AG09309 (cell line): Measurements from ENCODE around the gene NSMCE4A.
"Not testable (repeated sequence)": the region's sequence is repeated elsewhere in the genome, so short reads cannot be mapped to it uniquely, and the experiment has no call there.

Source experiments
- DNase-seq: peaks from one replicate; pipeline ENCODE4 v3.0.0-alpha.2; 2010; ENCODE audit warnings: low read depth
- H3K4me3 ChIP-seq: 2 replicates; pipeline ENCODE4 v1.5.1; 2011; ENCODE audit warnings: mild to moderate bottlenecking, low read depth, low read length, moderate library complexity; ENCODE audit not compliant: control insufficient read depth
- TF ChIP-seq, protein P1 (sequence below): IDR thresholded peaks from 2 replicates; pipeline ENCODE4 v1.5.1; 2011; ENCODE audit warnings: mild to moderate bottlenecking, low read depth, low read length, inconsistent platforms; ENCODE audit not compliant: insufficient read depth, control insufficient read depth; ENCODE audit errors: missing control alignments

The NSMCE4A gene

DNA sequence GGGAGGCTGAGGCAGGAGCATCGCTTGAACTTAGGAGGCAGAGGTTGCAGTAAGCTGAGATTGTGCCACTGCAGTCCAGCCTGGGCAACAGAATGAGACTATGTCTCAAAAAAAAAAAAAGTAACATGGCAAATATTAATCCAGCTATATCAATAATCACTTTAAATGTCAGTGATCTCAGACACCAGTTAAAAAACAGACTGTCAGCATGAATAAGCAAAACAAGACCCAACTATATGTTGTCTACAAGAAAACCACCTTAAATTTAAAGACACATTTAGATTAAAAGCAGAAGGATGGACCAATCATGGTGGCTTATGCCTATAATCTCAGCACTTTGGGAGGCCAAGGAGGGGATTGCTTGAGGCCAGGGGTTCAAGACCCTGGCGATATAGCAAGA, 38.7 kb downstream of the NSMCE4A start:
- DNase-seq, result no peak
- TF ChIP-seq, protein P1, sequence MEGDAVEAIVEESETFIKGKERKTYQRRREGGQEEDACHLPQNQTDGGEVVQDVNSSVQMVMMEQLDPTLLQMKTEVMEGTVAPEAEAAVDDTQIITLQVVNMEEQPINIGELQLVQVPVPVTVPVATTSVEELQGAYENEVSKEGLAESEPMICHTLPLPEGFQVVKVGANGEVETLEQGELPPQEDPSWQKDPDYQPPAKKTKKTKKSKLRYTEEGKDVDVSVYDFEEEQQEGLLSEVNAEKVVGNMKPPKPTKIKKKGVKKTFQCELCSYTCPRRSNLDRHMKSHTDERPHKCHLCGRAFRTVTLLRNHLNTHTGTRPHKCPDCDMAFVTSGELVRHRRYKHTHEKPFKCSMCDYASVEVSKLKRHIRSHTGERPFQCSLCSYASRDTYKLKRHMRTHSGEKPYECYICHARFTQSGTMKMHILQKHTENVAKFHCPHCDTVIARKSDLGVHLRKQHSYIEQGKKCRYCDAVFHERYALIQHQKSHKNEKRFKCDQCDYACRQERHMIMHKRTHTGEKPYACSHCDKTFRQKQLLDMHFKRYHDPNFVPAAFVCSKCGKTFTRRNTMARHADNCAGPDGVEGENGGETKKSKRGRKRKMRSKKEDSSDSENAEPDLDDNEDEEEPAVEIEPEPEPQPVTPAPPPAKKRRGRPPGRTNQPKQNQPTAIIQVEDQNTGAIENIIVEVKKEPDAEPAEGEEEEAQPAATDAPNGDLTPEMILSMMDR, result no peak
- no peak overlapping the region for H3K4me3 ChIP-seq

DNA sequence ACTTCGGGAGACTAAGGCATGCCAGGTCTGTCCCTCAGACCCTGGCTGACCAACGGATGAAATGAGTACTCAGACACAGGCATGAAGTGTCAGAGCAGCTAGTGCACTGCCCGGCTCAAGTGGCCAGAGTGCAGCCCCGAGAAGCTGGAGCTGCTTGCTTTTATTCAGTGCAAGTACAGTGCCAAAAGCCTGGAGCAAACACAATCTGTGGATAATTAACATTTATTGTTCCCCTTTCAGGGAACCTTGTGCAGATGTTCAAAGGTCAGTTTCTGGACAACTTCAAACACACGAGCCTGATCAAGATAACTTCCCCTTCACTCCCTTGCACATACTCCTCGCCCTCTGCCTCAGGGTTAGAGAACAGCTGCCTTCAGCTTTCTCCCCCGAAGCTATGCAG, 39.3 kb downstream of the NSMCE4A start:
- TF ChIP-seq, protein P1, result no peak
- no peak for DNase-seq
- no peak overlapping the region for H3K4me3 ChIP-seq

DNA sequence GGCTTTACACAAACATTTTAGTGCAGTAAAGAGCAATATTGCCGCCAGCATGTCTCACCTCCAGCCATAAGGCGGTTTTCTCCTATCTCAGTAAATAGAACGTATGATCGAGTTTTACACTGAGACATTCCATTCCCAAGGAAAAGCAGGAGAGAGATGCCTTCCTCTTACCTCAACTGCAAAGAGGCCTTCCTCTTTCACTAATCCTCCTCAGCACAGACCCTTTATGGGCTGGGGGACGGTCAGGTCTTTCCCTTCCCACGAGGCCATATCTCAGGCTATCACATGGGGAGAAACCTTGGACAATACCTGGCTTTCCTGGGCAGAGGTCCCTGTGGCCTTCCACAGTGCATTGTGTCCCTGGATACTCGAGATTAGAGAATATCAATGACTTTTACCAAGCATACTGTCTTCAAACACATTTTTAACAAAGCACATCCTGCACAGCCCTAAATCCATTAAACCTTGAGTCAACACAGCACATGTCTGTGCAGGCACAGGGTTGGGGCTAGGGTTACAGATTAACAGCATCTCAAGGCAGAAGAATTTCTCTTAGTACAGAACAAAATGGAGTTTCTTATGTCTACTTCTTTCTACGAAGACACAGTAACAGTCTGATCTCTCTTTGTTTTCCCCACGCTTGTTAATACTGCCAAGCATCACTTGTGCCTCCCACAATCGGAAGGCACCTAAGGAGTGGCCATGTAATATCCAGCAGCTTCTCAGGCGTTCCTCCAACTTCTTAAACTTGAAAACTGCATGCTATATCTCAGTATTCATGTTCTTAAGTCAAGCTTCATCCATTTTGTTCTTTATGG, 44.5 kb downstream of the NSMCE4A start:
- H3K4me3 ChIP-seq, DNase-seq: not testable (repeated sequence)

DNA sequence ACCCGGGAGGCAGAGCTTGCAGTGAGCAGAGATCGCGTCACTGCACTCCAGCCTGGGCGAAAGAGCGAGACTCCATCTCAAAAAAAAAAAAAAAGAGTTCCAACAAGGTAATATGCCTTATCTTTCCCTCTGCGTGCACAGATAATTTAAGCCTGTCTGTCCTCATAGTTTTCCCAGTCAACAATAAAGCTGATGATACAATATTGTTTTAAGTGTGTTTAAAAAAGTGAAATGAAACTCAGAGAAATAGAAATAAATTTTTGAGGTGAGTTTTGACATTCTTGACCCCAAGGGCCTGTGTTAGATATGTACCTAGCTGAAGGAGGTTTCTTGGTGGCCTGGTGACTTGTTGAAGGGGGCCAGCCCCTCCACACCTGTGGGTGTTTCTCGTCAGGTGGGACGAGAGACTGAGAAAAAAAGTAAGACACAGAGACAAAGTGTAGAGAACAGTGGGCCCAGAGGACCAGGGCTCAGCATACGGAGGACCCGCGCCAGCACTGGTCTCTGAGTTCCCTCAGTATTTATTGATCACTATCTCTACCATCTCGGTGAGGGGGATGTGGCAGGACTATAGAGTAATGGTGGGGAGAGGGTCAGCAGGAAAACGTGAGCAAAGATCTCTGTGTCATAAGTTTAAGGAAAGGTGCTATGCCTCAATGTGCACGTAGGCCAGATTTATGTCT, 45.3 kb downstream of the NSMCE4A start:
- H3K4me3 ChIP-seq, DNase-seq: not testable (repeated sequence)

DNA sequence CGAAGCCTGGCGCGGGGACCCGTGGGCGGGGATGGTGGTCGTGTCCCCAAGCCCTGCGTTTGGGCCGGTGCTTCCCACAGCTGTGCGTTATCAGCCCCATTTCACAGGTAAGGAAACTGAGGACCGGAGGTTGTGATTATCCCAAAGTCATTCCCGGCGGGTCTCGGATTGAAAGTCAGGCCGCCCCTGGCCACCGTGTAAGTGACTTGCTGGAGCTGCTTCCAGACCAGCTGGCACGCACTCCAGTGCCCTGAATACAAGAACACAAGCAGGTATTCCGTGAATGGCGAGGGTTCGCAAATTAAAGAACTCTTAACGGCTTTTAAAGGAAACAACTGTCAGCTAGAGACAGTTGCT, 46.5 kb downstream of the NSMCE4A start:
- TF ChIP-seq, protein P1, result no peak
- H3K4me3 ChIP-seq, result peak overlapping the region; percentile 57
- no peak for DNase-seq

DNA sequence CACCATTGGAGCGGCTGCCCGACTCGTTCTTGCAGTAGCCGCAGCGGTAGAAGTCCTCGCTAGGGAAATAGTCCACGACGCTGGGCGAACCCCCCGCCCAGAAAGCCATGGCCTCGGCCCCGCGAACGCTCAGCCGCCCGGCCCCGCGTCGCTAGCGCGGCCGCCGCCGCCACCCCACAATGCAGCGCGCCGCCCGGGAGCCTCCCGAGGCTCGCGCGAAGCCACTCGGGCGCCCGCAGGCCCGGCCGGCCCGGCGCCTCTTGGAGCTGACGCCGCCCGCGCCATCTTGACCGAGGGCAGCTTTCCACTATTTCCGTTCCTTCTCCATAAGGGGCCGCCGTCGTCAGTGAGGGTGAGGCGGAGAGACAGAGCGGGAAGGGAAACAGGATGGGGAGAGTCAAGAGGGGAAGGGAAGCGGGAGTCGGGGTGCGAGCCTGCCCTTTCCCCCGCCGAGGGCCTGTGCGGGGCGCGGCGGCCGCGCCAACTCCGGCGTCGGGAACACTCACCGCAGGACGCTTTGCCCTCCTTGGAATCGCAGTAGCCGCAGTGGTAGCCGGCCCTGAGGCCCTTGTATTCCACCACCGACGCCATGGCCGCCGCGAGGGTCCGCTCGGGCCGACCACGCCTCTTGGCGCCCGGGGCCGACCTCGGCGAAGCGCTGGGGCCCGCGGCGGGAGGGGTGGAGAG, 47.0 kb downstream of the NSMCE4A start, which contains the start of gene ATE1:
TSS of gene ATE1 (minus strand) at position 191 of the 687 bp plus-strand sequence. CDS start at position 109, 82 bp downstream.
- DNase-seq, result peak; percentile 55
- TF ChIP-seq, protein P1, result no peak
- H3K4me3 ChIP-seq, result peak within 1 kb of the TSS; percentile 57

DNA sequence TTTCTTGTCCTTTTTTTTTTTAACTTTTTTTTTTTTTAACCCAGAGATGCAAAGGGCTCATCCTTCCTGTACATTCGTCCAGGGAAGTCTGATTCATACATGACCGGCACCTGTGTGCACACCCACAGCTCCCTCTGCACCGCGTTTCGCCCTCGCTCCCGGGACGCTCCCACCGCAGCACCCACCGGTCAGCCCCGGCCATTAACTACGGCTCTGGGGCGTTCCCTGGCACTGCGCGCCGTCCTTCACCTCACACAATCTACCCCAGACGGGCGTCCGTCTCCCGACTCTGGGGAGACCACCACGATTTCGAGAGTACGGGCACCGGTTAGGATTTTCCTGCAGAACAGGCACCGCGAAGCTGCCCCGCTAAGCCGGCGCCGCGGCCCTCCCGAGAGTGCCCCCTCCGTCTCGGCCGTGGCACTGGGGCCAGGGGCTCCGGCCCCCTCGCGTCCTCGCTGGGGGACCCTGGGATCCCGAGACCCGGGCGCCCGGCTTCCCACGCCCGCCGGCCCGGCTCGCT, 47.6 kb downstream of the NSMCE4A start:
- TF ChIP-seq, protein P1, result no peak
- H3K4me3 ChIP-seq, result peak overlapping the region; percentile 57
- no peak for DNase-seq
